Natural killer cell (primary cell): ENCODE data around the gene CNGA2. TPM values are rescaled to one million over a fixed set of nuclear protein-coding genes. Genes with fewer than 3 reads are reported as not detected.

ENCODE experiments used
- ATAC-seq, 3 donors: fragments of 150-1000 bp in 2 of 3; fragments of 200-7000 bp in 1 of 3; cut with Tn5 transposase; 1 replicate in 1 of 3; 2 replicates in 2 of 3; pipeline ENCODE4 v1.10.0; 2021; ENCODE audit warnings: mild to moderate bottlenecking in 2 of 3, moderate library complexity in 2 of 3
- DNase-seq, 2 donors: peaks; one replicate each; pipeline versions ENCODE4 v3.0.0 to v3.0.0-alpha.2; 2013 to 2021; ENCODE audit warnings: mixed read lengths in 1 of 2
- H3K27ac ChIP-seq: one replicate; pipeline ENCODE4 v1.5.1; 2013; ENCODE audit warnings: mild to moderate bottlenecking, low read length
- H3K27me3 ChIP-seq: one replicate; pipeline ENCODE4 v1.6.1; 2013; ENCODE audit warnings: low read length; ENCODE audit not compliant: control insufficient read depth, insufficient read depth
- H3K36me3 ChIP-seq: one replicate; pipeline ENCODE4 v1.6.1; 2013; ENCODE audit warnings: low read length; ENCODE audit not compliant: control insufficient read depth, insufficient read depth
- H3K4me1 ChIP-seq: one replicate; pipeline ENCODE4 v1.6.1; 2013; ENCODE audit warnings: low read length; ENCODE audit not compliant: control insufficient read depth, insufficient read depth
- H3K4me3 ChIP-seq: one replicate; pipeline ENCODE4 v1.5.1; 2013; ENCODE audit warnings: low read length
- H3K9me3 ChIP-seq: one replicate; pipeline ENCODE4 v1.6.1; 2013; ENCODE audit warnings: low read length; ENCODE audit not compliant: control insufficient read depth, insufficient read depth
- H3K27ac Mint-ChIP-seq, 2 donors: one replicate each; pipeline ENCODE4 v1.8.0; 2022; ENCODE audit warnings: mild to moderate bottlenecking in 2 of 2, mixed read lengths in 2 of 2, moderate library complexity in 1 of 2
- H3K27me3 Mint-ChIP-seq, 2 donors: one replicate each; pipeline ENCODE4 v1.8.0; 2022; ENCODE audit warnings: low read depth in 2 of 2, mixed read lengths in 2 of 2
- H3K36me3 Mint-ChIP-seq: one replicate; pipeline ENCODE4 v1.8.0; 2022; ENCODE audit warnings: mixed read lengths
- H3K4me1 Mint-ChIP-seq, 2 donors: one replicate each; pipeline ENCODE4 v1.8.0; 2022; ENCODE audit warnings: mixed read lengths in 2 of 2
- H3K4me3 Mint-ChIP-seq: one replicate; pipeline ENCODE4 v1.8.0; 2022; ENCODE audit warnings: mild to moderate bottlenecking, moderate library complexity, mixed read lengths
- H3K9me3 Mint-ChIP-seq, 2 donors: one replicate each; pipeline ENCODE4 v1.8.0; 2022; ENCODE audit warnings: mixed read lengths in 2 of 2
- CTCF ChIP-seq: fragments of 200-600 bp; IDR thresholded peaks from one replicate; pipeline ENCODE4 v1.8.0; 2022; ENCODE audit warnings: antibody characterized with exemption
- WGBS: methylation state at CpG from one replicate; pipeline ENCODE4 v1.1.7; 2013; ENCODE audit warnings: missing lambda C conversion rate; ENCODE audit not compliant: insufficient coverage; 5-methylcytosine and 5-hydroxymethylcytosine counted together
- intact Hi-C: fragments of 100-400 bp; cut with micrococcal nuclease; formaldehyde crosslinking; loops from one replicate; pipeline ENCODE4 v1.14.2; 2022
- total RNA-seq, 4 donors: library from RNA; stranded (reverse); fragments of 120-200 nt in 1 of 4; gene quantifications; one replicate each; pipeline versions ENCODE4 v1.2.3 to v1.2.4, GENCODE V29; 2013 to 2022

The CNGA2 gene
- total RNA-seq, 3 donors from 2014 or later (not counting 1 experiment from before 2014, with no cell fraction given), result not detected

GRCh38 chrX:151737494-151737893 lies 2.9 kb downstream of the CNGA2 start:
- Mint-ChIP-seq H3K27ac (no peak overlapping the region), H3K4me1 (no peaks in the 10 kb centered on the region), H3K9me3 (no peaks in the 10 kb centered on the region), H3K36me3 (no peaks in the 10 kb centered on the region), H3K27me3 (peaks cover 5 to 25% of the 10 kb centered on the region in 2 donors), H3K4me3 (no peak overlapping the region)
- H3K27me3 ChIP-seq, result no peaks in the 10 kb centered on the region
- ATAC-seq (no peak), DNase-seq (no peak)
- H3K27ac ChIP-seq, result no peak overlapping the region
- intact Hi-C loops, result no loop called here
- no peak for TF ChIP-seq CTCF
- no peaks in the 10 kb centered on the region for H3K4me1 ChIP-seq
- no peak overlapping the region for H3K4me3 ChIP-seq
- H3K9me3 ChIP-seq, result no peaks in the 10 kb centered on the region
- no peaks in the 10 kb centered on the region for H3K36me3 ChIP-seq
- WGBS, result 77% methylated on average over 5 of the region's 5 CpGs

- H3K9me3 Mint-ChIP-seq, result no peaks in the 10 kb centered on the region
- no peak overlapping the region for H3K27ac ChIP-seq
- H3K4me1 ChIP-seq, result no peaks in the 10 kb centered on the region
- H3K27me3 Mint-ChIP-seq, result peaks cover 5 to 23% of the 10 kb centered on the region in 2 donors
- intact Hi-C loops, result no loop called here
- WGBS, result 79% methylated on average over 7 of the region's 7 CpGs
- H3K36me3 Mint-ChIP-seq, result no peaks in the 10 kb centered on the region
- no peaks in the 10 kb centered on the region for H3K36me3 ChIP-seq
- TF ChIP-seq CTCF, result no peak
- H3K4me3 ChIP-seq, result no peak overlapping the region
- H3K4me3 Mint-ChIP-seq, result no peak overlapping the region
- H3K27ac Mint-ChIP-seq, result no peak overlapping the region
- no peak for DNase-seq
- no peaks in the 10 kb centered on the region for H3K9me3 ChIP-seq
- no peaks in the 10 kb centered on the region for H3K4me1 Mint-ChIP-seq
- H3K27me3 ChIP-seq, result no peaks in the 10 kb centered on the region
- no peak for ATAC-seq
Observed at GRCh38 chrX:151738751-151739150, 4.2 kb downstream of the CNGA2 start.

GRCh38 chrX:151741606-151742005 lies 7.1 kb downstream of the CNGA2 start:
- no peaks in the 10 kb centered on the region for H3K9me3 Mint-ChIP-seq
- Histone ChIP-seq H3K36me3 (no peaks in the 10 kb centered on the region), H3K4me3 (no peak overlapping the region), H3K9me3 (no peaks in the 10 kb centered on the region), H3K27me3 (no peaks in the 10 kb centered on the region), H3K4me1 (no peaks in the 10 kb centered on the region), H3K27ac (no peak overlapping the region)
- H3K27me3 Mint-ChIP-seq, result peaks cover 2 to 7% of the 10 kb centered on the region in 2 donors
- intact Hi-C loops, result no loop called here
- DNase-seq, result no peak
- H3K4me3 Mint-ChIP-seq, result no peak overlapping the region
- ATAC-seq, result no peak
- H3K27ac Mint-ChIP-seq, result no peak overlapping the region
- TF ChIP-seq CTCF, result no peak
- 64% methylated on average over 4 of the region's 4 CpGs for WGBS
- no peaks in the 10 kb centered on the region for H3K4me1 Mint-ChIP-seq
- no peaks in the 10 kb centered on the region for H3K36me3 Mint-ChIP-seq

GRCh38 chrX:151742311-151742710 lies 7.8 kb downstream of the CNGA2 start:
- Mint-ChIP-seq H3K27ac (no peak overlapping the region), H3K36me3 (no peaks in the 10 kb centered on the region), H3K4me1 (no peaks in the 10 kb centered on the region), H3K4me3 (no peak overlapping the region), H3K27me3 (peaks cover 2 to 7% of the 10 kb centered on the region in 2 donors), H3K9me3 (no peaks in the 10 kb centered on the region)
- 82% methylated on average over 5 of the region's 5 CpGs for WGBS
- intact Hi-C loops, result no loop called here
- no peaks in the 10 kb centered on the region for H3K27me3 ChIP-seq
- no peaks in the 10 kb centered on the region for H3K36me3 ChIP-seq
- no peaks in the 10 kb centered on the region for H3K4me1 ChIP-seq
- no peak overlapping the region for H3K27ac ChIP-seq
- ATAC-seq (no peak), DNase-seq (no peak)
- TF ChIP-seq CTCF, result no peak
- no peaks in the 10 kb centered on the region for H3K9me3 ChIP-seq
- no peak overlapping the region for H3K4me3 ChIP-seq
